Ascending aorta (tissue), 2 donors: ENCODE measurements around the gene TRMT61A. TPM values are rescaled to one million over a fixed set of nuclear protein-coding genes. Genes with fewer than 3 reads are reported as not detected.
A peak's percentile ranks its signal among the peaks of the same experiment; 100 is the strongest.

Experiments used
- DNase-seq, 2 donors: peaks; one replicate each; pipeline ENCODE4 v3.0.0-alpha.2; 2019; ENCODE audit warnings: low spot score in 2 of 2
- H3K27ac ChIP-seq, 2 donors: fragments of 200-600 bp; sonication (generic); one replicate each; pipeline ENCODE4 v1.5.1; 2016 to 2017; ENCODE audit warnings: mild to moderate bottlenecking in 1 of 2
- H3K27me3 ChIP-seq: fragments of 200-600 bp; sonication (generic); one replicate; pipeline ENCODE4 v1.5.1; 2017
- H3K36me3 ChIP-seq, 2 donors: fragments of 200-600 bp; sonication (generic); one replicate each; pipeline ENCODE4 v1.5.1; 2016
- H3K4me1 ChIP-seq, 2 donors: fragments of 200-600 bp; sonication (generic); one replicate each; pipeline ENCODE4 v1.5.1; 2016 to 2017; ENCODE audit warnings: mild to moderate bottlenecking in 1 of 2
- H3K4me3 ChIP-seq, 2 donors: fragments of 200-600 bp; sonication (generic); one replicate each; pipeline ENCODE4 v1.5.1; 2016 to 2017; ENCODE audit warnings: mild to moderate bottlenecking in 1 of 2
- H3K9me3 ChIP-seq, 2 donors: fragments of 200-600 bp; sonication (generic); one replicate each; pipeline ENCODE4 v1.5.1; 2016
- CTCF ChIP-seq, 3 experiments: fragments of 200-600 bp in 2 of 3; fragments of 450-650 bp in 1 of 3; sonication (generic) in 2 of 3; IDR thresholded peaks; one replicate each; pipeline ENCODE4 v1.5.1; 2016 to 2019; ENCODE audit warnings: antibody characterized with exemption in 3 of 3, mild to moderate bottlenecking in 1 of 3, moderate library complexity in 1 of 3
- intact Hi-C: fragments of 100-400 bp; cut with DNase I; formaldehyde crosslinking; loops from one replicate; pipeline ENCODE4 v1.15.1; 2023
- total RNA-seq: library from RNA; depleted of rRNA; stranded (reverse); fragments of >200 nt; gene quantifications from one replicate; pipeline ENCODE4 v1.1.0, GENCODE V29; 2016

The TRMT61A gene
- total RNA-seq, 1 donor from 2014 or later = 31.2 TPM

GRCh38 chr14:103526914-103527248, 2.1 kb upstream of the TRMT61A start:
- no peak for TF ChIP-seq CTCF (IDR thresholded peaks at IDR 0.05)
- intact Hi-C loops = no loop called here
- Histone ChIP-seq H3K27me3 (no peaks in the 10 kb centered on the region), H3K27ac (peak overlapping the region in 1 of 2 donors; percentile 84), H3K4me1 (peaks cover 14 to 23% of the 10 kb centered on the region in 2 donors), H3K36me3 (no peaks in the 10 kb centered on the region), H3K4me3 (no peak overlapping the region), H3K9me3 (no peaks in the 10 kb centered on the region)
- no peak for DNase-seq

- DNase-seq = no peak
- peaks cover 12 to 23% of the 10 kb centered on the region in 2 donors for H3K4me1 ChIP-seq
- no peak for TF ChIP-seq CTCF (IDR thresholded peaks at IDR 0.05)
- no peaks in the 10 kb centered on the region for H3K9me3 ChIP-seq
- peak overlapping the region; percentile 84 to 87 for H3K27ac ChIP-seq
- no peaks in the 10 kb centered on the region for H3K27me3 ChIP-seq
- H3K36me3 ChIP-seq = no peaks in the 10 kb centered on the region
- H3K4me3 ChIP-seq = peak overlapping the region in 1 of 2 donors; percentile 90
- intact Hi-C loops = no loop called here
These were observed 1.4 kb upstream of the TRMT61A start for GRCh38 chr14:103527408-103528145.

GRCh38 chr14:103528146-103528586, 830 bp upstream of the TRMT61A start:
- Histone ChIP-seq H3K27ac (peak overlapping the region; percentile 84 to 87), H3K4me3 (peak overlapping the region; percentile 76 to 90), H3K9me3 (no peaks in the 10 kb centered on the region), H3K36me3 (no peaks in the 10 kb centered on the region), H3K27me3 (no peaks in the 10 kb centered on the region), H3K4me1 (peaks cover 8 to 19% of the 10 kb centered on the region in 2 donors)
- no peak for TF ChIP-seq CTCF (IDR thresholded peaks at IDR 0.05)
- intact Hi-C loops = no loop called here
- DNase-seq = no peak

GRCh38 chr14:103529383-103530365, 678 bp downstream of the TRMT61A start:
- Histone ChIP-seq H3K27me3 (no peaks in the 10 kb centered on the region), H3K9me3 (no peaks in the 10 kb centered on the region), H3K4me1 (peaks cover 7 to 18% of the 10 kb centered on the region in 2 donors), H3K4me3 (peak overlapping the region; percentile 76 to 90), H3K27ac (peak overlapping the region; percentile 84 to 87), H3K36me3 (peaks cover 4 to 7% of the 10 kb centered on the region in 2 donors)
- no peak for TF ChIP-seq CTCF (IDR thresholded peaks at IDR 0.05)
- intact Hi-C loops = no loop called here
- DNase-seq = no peak

GRCh38 chr14:103530390-103530789, 1.4 kb downstream of the TRMT61A start:
- Histone ChIP-seq H3K9me3 (no peaks in the 10 kb centered on the region), H3K36me3 (peaks cover 9 to 12% of the 10 kb centered on the region in 2 donors), H3K27me3 (no peaks in the 10 kb centered on the region), H3K4me3 (peak overlapping the region in 1 of 2 donors; percentile 90), H3K4me1 (peaks cover 7 to 18% of the 10 kb centered on the region in 2 donors), H3K27ac (no peak overlapping the region)
- TF ChIP-seq CTCF (IDR thresholded peaks at IDR 0.05) = no peak
- no peak for DNase-seq
- intact Hi-C loops = no loop called here
